COR-L47 (cell line): ENCODE results near the gene PTAR1.
A peak's percentile ranks its signal among the peaks of the same experiment; 100 is the strongest.
"Not testable (repeated sequence)": the region's sequence is repeated elsewhere in the genome, so short reads cannot be mapped to it uniquely, and the experiment has no call there.

Experiments
- DNase-seq: peaks from one replicate; lab custom pipeline; 2025; lab: John Stamatoyannopoulos, UW

PTAR1 gene, protein sequence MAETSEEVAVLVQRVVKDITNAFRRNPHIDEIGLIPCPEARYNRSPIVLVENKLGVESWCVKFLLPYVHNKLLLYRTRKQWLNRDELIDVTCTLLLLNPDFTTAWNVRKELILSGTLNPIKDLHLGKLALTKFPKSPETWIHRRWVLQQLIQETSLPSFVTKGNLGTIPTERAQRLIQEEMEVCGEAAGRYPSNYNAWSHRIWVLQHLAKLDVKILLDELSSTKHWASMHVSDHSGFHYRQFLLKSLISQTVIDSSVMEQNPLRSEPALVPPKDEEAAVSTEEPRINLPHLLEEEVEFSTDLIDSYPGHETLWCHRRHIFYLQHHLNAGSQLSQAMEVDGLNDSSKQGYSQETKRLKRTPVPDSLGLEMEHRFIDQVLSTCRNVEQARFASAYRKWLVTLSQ

DNA sequence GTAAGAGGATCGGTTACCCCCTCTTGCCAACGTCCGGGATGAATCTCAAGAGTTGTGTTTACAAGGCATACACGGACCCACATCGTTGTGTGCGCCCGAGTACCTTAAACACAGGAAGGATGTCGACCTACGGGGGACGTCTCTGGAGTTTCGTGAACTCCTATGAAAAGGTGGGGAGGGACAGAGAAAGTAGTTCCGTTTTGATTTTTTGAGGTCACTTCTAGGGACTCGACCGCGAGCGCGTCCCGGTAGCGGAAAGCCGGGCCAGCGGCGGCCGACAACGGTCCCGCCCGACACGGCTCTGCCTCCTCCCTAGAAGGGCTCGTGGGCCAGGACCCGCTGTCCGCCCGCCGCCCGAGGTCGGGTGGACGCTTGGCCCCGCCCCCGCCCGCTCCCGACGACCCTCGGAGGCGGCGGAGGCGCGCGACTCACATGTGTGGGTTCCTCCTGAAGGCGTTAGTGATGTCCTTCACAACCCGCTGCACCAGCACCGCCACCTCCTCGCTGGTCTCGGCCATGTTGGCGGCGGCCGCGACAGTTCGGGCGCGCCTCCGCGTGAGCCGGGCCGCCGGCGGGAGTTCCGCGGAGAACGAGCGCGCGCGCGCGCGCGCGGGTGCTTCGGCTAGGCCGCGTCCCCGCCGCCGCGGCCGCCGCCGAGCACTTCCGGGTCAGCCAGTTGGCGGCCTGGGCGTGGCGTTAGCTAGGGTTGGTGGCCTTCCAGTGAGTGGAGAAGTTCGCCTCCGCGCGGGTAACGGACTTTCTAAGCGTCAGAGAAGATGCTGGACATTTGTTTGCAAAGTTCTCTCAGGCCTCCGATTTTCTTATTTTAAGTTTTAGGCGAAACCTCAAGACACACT lies at the start of gene PTAR1:
Gene PTAR1, minus strand, starts transcription at position 591 of the 857 bp plus-strand sequence. Its CDS starts 73 bp downstream, at position 518.
- peak; percentile 92 for DNase-seq

DNA sequence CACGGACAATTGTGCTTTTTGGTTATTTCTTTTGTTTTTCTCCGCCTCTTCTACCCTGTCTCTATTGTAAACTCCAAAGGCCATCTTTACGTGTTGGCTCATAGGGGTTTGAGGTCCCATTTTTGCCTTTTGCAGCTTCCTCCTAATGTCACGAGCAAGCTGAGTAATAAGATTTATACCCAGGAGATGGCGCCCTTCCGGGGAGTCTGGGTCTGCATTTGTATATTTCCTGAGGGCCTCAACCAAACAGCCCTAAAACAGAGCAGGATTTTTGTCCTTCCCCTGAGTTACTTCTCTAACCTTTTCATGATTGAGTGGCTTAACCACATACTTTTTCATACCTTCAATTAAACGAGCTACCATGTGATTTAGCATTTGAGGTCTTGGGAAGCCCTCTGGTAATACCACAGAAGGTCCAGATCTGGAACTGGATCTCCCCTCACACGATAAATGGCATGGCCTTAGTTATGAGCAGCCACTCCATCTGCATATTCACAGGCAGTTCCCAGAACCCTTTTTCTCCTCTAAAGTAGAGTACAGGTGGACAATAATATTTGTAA lies 49.6 kb upstream of the PTAR1 start:
- no peak for DNase-seq

DNA sequence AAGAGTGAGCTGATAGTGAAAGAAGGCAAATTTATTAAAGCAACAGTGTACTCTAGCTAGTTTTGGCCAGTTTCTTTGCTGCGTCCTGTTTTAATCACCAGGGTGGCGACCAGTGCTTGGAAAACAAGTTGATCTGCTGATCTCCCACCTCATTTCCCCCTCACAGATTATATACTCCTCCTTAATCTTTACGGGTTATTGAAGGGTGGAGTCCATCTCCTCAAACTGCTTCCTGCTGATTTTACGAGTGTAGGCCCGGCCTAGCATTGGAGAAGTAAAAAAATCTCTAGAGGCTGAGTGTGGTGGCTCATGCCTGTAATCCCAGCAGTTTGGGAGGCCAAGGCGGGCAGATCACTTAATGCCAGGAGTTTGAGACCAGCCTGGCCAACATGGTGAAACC lies 46.8 kb upstream of the PTAR1 start:
- DNase-seq, result no peak

DNA sequence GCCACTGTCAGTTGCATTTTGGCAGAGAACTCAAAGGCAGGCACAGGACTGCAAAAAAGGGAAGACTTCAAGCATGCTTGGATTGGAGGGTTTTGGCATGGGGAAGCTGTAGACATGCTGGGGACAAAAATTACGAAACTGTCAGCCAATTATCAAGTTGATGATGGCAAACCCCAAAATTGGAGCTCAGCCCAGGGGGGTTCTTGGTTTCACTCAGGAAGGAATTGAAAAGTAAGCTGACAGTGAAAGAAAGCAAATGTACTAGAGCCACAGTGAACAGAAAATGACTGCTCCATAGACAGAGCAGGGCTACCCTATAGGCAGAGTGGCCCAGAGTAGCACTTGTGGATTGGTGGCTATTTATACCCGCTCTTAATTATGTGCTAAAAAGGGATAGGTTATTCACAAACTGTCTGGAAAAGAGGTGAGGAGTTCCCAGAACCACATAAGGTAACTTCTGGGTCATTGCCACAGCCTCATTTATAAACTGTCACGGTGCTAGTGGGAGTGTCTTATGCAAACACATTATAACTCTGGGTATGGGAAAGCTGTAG lies 46.2 kb upstream of the PTAR1 start:
- no peak for DNase-seq

DNA sequence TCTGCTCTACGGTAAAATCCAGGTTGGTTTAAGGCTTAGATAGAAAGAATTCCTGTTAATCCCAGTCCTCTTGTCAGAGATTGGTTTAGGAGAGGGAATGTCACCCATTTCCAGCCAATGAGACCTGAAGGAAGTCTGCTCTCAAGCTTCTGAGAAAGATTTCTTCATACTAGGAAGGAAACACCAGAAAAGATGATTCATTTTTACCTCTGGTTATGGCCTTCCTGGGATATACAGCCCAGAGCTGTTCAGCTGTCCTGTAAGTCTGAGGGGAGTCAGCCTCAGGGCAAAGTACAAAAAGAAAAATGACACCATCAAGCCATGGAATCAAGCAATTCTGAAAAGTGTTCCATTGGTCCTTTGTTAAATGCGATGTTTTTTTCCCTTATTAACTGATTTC lies 42.2 kb upstream of the PTAR1 start:
- DNase-seq, result no peak

DNA sequence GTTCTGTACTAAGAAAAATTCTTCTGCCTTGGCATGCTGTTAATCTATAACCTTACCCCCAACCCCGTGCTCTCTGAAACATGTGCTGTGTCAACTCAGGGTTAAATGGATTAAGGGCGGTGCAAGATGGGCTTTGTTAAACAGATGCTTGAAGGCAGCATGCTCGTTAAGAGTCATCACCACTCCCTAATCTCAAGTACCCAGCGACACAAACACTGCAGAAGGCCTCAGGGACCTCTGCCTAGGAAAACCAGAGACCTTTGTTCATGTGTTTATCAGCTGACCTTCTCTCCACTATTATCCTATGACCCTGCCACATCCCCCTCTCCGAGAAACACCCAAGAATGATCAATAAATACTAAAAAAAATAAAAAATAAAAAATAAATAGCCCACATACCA lies 40.2 kb upstream of the PTAR1 start:
- DNase-seq, result not testable (repeated sequence)

DNA sequence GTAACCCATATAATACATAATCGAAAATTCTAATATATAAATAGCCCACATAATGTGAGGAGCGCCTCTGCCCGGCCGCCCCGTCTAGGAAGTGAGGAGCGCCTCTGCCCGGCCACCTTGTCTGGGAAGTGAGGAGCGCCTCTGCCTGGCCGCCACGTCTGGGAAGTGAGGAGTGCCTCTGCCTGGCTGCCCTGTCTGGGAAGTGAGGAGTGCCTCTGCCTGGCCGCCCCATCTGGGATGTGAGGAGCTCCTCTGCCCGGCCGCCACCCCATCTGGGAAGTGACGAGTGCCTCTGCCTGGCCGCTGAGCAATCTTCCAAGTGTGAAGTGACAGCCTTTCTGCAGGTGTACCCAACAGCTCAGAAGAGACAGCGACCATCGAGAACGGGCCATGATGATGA lies 39.7 kb upstream of the PTAR1 start:
- not testable (repeated sequence) for DNase-seq

DNA sequence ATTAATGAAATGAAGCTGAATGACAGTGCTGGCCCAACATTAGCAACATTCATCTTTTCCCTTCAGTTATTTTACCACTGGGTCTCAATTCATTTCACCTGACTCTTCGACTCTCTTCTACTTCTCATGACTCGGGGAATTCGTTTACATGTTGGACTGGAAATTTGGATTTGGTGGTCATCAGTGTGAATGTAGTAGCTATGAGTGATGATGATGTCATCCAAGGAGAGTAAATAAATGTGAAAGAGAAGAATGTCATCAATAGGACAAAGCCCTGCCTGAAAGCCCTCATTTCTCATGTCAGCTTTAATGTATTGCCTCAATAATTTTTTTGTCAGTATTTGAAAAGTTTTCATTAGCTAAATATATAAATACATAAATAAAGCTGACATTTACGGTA lies 38.9 kb upstream of the PTAR1 start:
- no peak for DNase-seq

DNA sequence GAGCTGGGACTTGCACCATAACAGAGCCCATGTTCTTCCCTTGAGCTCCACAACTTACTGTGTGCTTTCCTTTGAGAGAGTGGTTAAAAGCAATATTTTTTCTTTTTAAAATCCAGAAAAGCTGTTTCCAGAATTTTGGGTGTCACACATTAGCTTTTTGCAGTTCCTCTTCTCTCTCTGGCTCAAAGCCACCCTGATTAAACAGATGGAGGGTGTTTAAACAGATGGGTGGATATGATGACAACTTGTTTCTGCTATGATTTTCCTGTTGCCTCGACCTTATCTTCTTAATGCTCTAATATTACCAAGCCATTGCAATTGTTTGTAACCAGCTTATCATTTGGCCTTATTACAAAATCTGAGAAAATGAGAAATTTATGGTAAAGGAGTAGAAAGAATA lies 37.9 kb upstream of the PTAR1 start:
- no peak for DNase-seq

DNA sequence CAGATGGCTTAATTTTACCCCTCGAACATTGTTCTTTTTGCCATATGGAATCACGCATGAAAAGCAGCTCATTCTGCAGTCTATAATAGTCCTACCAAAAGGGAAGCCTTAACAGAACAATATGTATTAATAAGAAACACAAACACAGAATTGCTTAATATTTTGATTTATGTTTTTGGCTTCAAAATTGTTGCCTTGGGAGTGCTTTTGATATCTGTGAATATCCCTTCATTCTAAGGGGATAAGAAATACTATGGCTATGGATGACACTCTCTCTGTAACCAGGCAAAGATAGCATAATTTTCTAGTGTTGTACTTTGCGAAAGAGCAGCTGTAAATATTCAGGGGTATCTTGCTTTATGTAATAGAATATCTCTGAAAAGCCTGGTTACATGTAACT lies 34.5 kb upstream of the PTAR1 start:
- no peak for DNase-seq

DNA sequence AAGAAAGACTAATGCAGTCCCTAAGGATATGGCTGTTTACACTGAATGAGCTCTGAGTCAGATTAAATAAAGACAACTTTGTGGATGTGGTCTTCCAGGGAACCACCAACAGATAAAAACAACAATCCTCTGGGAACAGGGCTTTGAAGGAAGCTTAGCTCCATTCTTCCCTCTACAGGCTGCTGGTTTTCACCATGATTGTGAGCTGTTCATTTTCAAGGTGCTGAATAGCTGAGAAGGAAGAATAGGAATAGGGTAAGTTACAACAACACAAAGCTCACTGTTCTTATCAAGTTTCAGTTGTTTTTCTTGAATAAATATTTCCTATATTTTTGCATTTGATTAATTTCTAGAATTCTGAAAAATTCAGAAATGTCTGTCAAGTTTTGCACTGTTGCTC lies 25.9 kb upstream of the PTAR1 start:
- no peak for DNase-seq

DNA sequence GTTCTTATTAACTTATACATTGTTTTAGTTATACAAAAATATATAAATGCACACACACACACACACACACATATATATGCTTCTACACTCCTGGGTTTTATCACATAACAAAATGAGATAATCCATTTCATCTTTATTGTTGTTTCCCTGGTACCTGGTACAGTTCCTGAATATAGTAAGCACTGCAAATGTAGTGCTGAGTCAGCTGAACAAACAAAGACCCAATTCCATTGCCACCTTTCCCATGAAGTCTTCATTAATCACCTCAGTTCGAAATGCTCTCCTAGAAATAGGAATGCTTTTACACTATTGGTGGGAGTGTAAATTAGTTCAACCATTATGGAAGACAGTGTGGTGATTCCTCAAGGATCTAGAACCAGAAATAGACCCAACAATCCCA lies 13.4 kb upstream of the PTAR1 start:
- no peak for DNase-seq

DNA sequence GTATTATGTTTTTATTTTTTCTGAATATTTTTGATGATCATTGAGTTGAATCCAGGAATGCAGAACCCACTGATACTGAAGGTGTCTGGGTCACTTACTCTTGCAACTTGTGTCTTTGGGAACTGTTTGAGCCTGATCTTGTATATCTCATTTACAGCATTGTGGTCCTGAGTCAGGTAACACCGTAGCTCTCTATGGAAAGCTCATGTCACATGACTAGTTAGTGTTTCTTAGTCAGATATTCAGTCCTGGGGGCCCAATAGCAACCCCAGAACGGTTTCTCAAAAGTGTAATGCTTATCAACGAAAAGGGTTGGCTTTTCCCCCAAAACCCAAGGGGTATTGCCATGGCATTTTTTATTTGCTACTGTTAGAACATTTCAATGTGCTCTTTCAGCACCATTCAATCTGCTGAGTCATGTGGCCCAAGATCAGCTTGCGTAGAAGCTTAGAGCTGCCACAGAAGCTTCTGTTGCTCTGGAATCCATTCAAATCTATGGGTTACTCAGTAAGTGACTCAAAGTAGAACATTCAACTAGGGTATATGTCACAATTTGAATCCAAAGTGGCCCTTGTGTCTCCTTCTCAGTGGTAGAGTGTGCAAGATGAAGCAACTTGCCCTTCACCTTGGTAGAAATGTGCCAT lies 12.1 kb upstream of the PTAR1 start:
- no peak for DNase-seq

DNA sequence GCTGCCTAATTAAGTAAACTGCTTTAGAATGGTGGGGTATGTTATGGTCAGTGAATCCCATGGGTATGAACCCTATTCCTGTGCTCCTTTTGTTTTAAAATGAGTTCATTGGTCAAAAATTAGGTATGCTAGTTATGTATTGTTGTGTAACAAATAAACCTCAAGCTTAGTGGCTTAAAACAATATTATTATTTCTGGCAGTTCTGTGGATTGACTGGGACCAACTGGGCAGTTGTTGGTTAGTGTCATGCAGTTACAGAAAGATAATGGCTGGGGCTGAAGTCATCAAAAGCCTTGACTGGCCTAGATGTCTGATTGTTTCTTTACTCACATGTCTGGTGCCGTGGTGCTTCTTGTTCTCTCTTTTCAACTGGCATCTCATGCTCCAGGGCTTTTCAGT lies 8.9 kb upstream of the PTAR1 start:
- DNase-seq, result no peak

DNA sequence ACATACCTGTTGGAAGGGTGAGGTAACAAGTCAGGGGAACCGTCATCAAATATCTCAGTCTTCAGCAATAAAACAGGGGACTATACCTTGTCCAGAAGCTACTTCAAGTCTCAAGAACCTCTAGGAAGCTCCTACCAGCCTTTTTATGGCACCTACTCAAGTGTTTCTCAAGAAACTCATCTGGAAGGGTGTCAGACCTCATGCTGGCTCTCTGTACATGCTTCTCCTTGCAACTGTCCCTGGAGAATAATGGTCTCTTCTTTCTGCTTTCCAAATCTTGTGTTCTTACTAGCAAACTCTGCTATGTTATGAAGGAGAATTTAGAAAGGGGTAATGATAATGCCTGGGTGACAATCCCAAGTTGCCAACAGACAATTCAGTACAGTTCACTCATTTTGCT lies 8.3 kb upstream of the PTAR1 start:
- DNase-seq, result no peak

DNA sequence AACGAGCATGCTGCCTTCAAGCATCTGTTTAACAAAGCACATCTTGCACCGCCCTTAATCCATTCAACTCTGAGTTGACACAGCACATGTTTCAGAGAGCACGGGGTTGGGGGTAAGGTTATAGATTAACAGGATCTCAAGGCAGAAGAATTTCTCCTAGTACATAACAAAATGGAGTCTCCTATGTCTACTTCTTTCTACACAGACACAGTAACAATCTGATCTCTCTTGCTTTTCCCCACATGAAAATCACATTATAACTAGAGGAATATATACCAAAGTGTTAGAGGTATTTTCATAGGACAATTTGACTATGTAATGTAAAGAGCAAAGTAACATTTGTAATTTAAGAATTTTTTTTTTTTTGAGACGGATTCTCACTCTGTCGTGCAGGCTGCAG lies 4.1 kb upstream of the PTAR1 start:
- DNase-seq, result not testable (repeated sequence)

DNA sequence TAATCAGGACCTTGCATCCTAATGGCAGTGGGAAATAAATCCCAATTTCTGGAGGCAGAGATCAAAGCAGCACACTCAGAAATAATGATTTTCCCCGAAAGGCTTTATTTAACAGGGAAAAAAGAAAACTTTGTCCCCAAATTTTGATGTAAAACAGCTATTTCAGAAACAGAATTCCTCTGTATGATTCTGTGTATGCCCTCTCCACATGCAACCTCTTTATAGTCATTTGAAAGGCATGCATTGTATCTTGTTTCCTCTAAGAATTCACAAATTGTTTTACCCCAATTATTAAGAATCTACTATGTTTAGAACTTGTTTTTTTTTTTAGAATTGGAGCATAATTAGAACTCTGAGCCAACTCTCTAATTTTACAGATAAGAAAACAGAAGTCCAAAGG lies 2.7 kb upstream of the PTAR1 start:
- DNase-seq, result no peak

DNA sequence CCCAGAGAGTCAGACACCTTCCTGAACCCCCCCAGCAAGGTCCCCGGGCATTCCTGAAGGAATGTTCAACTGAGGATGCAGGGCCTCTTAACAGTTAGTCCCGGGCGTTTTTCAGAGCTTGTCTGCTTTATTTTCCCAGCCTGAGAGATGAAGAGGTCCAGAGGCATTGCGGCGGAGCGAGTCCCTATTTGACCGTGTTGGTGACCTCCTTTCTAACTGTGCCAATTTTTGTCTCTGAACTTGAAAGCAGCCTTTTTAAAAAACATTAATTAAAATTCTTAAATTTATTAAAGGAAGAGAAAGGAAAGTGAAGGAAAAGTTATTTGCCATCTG lies 433 bp upstream of the PTAR1 start:
- DNase-seq, result no peak

DNA sequence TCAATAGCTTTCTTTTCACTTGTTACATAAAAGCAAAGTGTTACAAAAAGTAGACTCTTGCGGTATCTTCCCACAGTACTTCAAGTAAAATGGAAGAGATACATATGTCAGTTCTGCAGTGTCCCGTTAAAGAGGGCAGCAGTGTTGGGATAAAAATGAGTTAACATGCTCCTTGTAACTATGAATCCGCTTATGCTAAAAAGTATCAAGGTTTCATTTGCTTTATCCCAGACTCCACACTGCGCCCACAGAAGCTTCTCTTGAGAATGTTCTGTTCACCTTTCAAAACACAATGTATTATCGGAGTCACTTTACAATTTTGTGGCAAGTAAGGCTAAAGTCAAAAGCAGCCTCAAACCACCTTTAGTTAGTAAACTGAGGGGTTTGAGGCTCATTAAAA lies 790 bp downstream of the PTAR1 start:
- no peak for DNase-seq

DNA sequence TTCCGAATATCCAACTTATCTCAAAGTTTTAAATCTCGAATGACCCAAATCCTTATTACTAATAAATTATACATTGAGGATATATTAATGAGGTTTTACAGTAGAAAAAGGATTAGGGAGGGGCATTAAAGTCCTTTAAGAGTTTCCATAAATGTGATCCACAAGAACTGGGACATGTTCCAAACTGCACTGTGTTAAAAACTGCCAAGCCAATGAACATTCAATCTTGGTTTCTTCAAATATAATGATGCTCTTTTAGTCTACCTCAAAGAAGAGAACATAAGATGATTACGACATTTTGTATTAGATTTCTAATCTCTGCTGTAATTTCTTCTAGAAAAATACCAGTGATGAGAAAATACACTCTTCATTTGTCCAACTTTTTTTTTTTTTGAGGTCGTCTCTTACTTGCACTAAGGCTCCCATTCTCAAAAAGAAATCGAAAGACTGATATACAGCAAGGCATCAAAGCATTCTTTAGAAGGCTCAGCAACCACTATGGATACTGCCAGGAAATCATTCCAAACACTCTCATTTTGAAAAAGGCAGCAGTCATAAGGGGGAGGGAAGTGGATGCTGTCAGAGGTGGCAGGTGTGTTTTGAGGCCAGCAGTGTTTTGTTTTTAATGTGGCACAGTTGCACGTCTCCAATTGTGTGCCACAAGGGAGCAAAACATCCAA lies 1.7 kb downstream of the PTAR1 start:
- peak; percentile 39 for DNase-seq

DNA sequence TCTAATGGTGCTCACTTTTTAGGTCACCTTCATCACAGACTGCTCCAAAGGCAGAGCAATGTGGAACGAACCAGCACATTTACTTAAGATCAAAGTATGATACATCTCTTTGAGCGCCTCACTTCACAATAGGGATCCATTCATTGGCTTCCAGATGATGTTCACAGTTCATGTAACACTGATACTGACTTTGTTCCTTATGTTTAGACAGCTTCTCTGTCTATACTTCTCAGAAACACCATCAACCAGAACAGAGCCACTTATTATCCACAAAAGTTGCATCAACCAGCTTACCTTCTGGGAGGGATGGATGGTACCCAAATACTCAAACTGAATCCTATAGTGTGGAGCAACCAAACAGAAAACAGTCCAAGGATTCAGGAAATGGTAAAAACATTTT lies 4.6 kb downstream of the PTAR1 start:
- DNase-seq, result no peak

DNA sequence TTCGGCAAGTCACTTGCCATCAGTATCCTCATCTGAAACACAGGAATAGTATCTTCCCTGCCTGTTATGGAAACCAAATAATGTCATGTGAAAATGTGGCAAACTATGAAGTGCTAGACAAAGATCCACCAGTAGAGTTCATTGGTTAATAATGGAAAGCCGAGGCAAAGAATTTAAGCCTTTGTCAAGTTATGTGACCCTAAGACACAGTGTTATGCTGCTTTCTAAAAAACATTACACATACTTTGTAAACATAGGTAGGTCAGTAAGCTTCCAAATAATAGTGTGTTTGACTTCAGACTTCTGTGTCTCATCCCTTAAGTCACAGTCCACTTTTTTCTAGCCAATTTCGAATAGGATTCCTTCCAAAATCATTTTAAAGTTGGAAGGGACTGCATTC lies 6.0 kb downstream of the PTAR1 start:
- no peak for DNase-seq
